SW480 (cell line): ENCODE results near the gene SEPTIN7.

ENCODE experiments used
- DNase-seq: peaks from one replicate; pipeline ENCODE4 v3.0.0-alpha.2; 2016; ENCODE audit warnings: low spot score

Gene SEPTIN7

GRCh38 chr7:35839860-35840854, 39.3 kb downstream of the SEPTIN7 start:
- peak; percentile 27 for DNase-seq

GRCh38 chr7:35846816-35847412, 46.1 kb downstream of the SEPTIN7 start:
- DNase-seq: no peak

- DNase-seq: no peak
Observed at GRCh38 chr7:35848725-35849124, 47.9 kb downstream of the SEPTIN7 start.

- DNase-seq: no peak
Observed at GRCh38 chr7:35849158-35849831, 48.4 kb downstream of the SEPTIN7 start.

- no peak for DNase-seq
Observed at GRCh38 chr7:35849954-35850353, 49.1 kb downstream of the SEPTIN7 start.
